HEK293T (cell line): ENCODE data around the gene MGA.

Experiments used
- CTCF ChIA-PET: fragments of 350-600 bp; formaldehyde crosslinking; extraction: SDS; loops from one replicate; lab custom pipeline; 2021; ENCODE audit warnings: antibody characterized with exemption, inconsistent platforms; lab: Yijun Ruan, JAX
- POLR2A ChIA-PET: fragments of 350-600 bp; formaldehyde crosslinking; extraction: SDS; loops from one replicate; lab custom pipeline; 2020; ENCODE audit warnings: antibody characterized with exemption, inconsistent platforms; lab: Yijun Ruan, JAX
- DNase-seq: peaks from one replicate; pipeline ENCODE4 v3.0.0; 2012; ENCODE audit warnings: mixed read lengths; ENCODE audit errors: extremely low spot score
- ARNT ChIP-seq: fragments of 450-650 bp; IDR thresholded peaks from 2 replicates; pipeline ENCODE4 v1.6.1; 2017; ENCODE audit warnings: mild to moderate bottlenecking
- BHLHE40 ChIP-seq: fragments of 450-650 bp; IDR thresholded peaks from 2 replicates; pipeline ENCODE4 v1.6.1; 2016; ENCODE audit warnings: mild to moderate bottlenecking, moderate library complexity, borderline replicate concordance
- CTBP1 ChIP-seq: fragments of 450-650 bp; IDR thresholded peaks from 2 replicates; pipeline ENCODE4 v1.6.1; 2016; ENCODE audit warnings: borderline replicate concordance
- ELF4 ChIP-seq: fragments of 450-650 bp; IDR thresholded peaks from 2 replicates; pipeline ENCODE4 v1.6.1; 2017; ENCODE audit warnings: antibody characterized with exemption
- FOXA1 ChIP-seq: fragments of 450-650 bp; IDR thresholded peaks from 2 replicates; pipeline ENCODE4 v1.6.1; 2016; ENCODE audit warnings: mild to moderate bottlenecking
- FOXK2 ChIP-seq: fragments of 450-650 bp; IDR thresholded peaks from 2 replicates; pipeline ENCODE4 v1.6.1; 2016; ENCODE audit warnings: mild to moderate bottlenecking
- FOXM1 ChIP-seq: fragments of 450-650 bp; IDR thresholded peaks from 2 replicates; pipeline ENCODE4 v1.6.1; 2017; ENCODE audit warnings: mild to moderate bottlenecking, borderline replicate concordance
- HDGF ChIP-seq: fragments of 450-650 bp; IDR thresholded peaks from 2 replicates; pipeline ENCODE4 v1.6.1; 2017; ENCODE audit warnings: antibody characterized with exemption, borderline replicate concordance
- L3MBTL2 ChIP-seq: fragments of 450-650 bp; conservative IDR thresholded peaks from 2 replicates; pipeline ENCODE4 v1.6.1; 2016; ENCODE audit warnings: mild to moderate bottlenecking
- LEF1 ChIP-seq: fragments of 450-650 bp; IDR thresholded peaks from 2 replicates; pipeline ENCODE4 v1.6.1; 2017; ENCODE audit warnings: mild to moderate bottlenecking, borderline replicate concordance
- NFRKB ChIP-seq: fragments of 450-650 bp; IDR thresholded peaks from 2 replicates; pipeline ENCODE4 v1.6.1; 2016; ENCODE audit warnings: mild to moderate bottlenecking, moderate library complexity
- PKNOX1 ChIP-seq: fragments of 450-650 bp; IDR thresholded peaks from 2 replicates; pipeline ENCODE4 v1.6.1; 2016
- SP1 ChIP-seq: fragments of 450-650 bp; IDR thresholded peaks from 2 replicates; pipeline ENCODE4 v1.6.1; 2017
- SUZ12 ChIP-seq: fragments of 450-650 bp; IDR thresholded peaks from 2 replicates; pipeline ENCODE4 v1.6.1; 2016; ENCODE audit warnings: mild to moderate bottlenecking
- TARDBP ChIP-seq: fragments of 450-650 bp; IDR thresholded peaks from 2 replicates; pipeline ENCODE4 v1.6.1; 2016
- ZNF384 ChIP-seq: fragments of 450-650 bp; IDR thresholded peaks from 2 replicates; pipeline ENCODE4 v1.6.1; 2016

The MGA gene

GRCh38 chr15:41629463-41629862 lies 30.7 kb upstream of the MGA start:
- ChIA-PET POLR2A (interaction anchor here (0.8 kb wide), 1 partner anchor 72 kb away, joined by 3 read pairs; no protein-coding TSS in a partner anchor), CTCF (interaction anchor here (0.6 to 1.1 kb wide), 2 partner anchors 26 to 136 kb away, joined by 3 to 5 read pairs; no protein-coding TSS in a partner anchor)
- no peak for DNase-seq
- no peak for TF ChIP-seq TARDBP
- no peak for TF ChIP-seq NFRKB
- no peak for TF ChIP-seq FOXA1
- TF ChIP-seq FOXM1: no peak
- no peak for TF ChIP-seq ELF4
- TF ChIP-seq HDGF: no peak
- TF ChIP-seq ARNT: no peak
- TF ChIP-seq FOXK2: no peak
- no peak for TF ChIP-seq LEF1
- TF ChIP-seq SUZ12: no peak
- TF ChIP-seq BHLHE40: no peak
- no peak for TF ChIP-seq CTBP1
- TF ChIP-seq PKNOX1: no peak
- no peak for TF ChIP-seq ZNF384
- no peak for TF ChIP-seq SP1
- TF ChIP-seq L3MBTL2: no peak

GRCh38 chr15:41629883-41630282 lies 30.3 kb upstream of the MGA start:
- ChIA-PET CTCF (interaction anchor here (0.6 kb wide), 1 partner anchor 137 kb away, joined by 3 read pairs; no protein-coding TSS in a partner anchor), POLR2A (no interaction called here)
- DNase-seq: no peak
- TF ChIP-seq CTBP1 (no peak), ELF4 (no peak), L3MBTL2 (no peak), SP1 (no peak), FOXA1 (no peak), LEF1 (no peak), ZNF384 (no peak), FOXK2 (no peak), SUZ12 (no peak), BHLHE40 (no peak), HDGF (no peak), FOXM1 (no peak), TARDBP (no peak), PKNOX1 (no peak), ARNT (no peak)

- CTCF ChIA-PET: no interaction called here
- POLR2A ChIA-PET: no interaction called here
- TF ChIP-seq L3MBTL2: no peak
- TF ChIP-seq ELF4: no peak
- no peak for TF ChIP-seq PKNOX1
- no peak for TF ChIP-seq HDGF
- TF ChIP-seq FOXA1: no peak
- no peak for DNase-seq
These were observed 29.5 kb upstream of the MGA start for GRCh38 chr15:41630616-41631217.

- POLR2A ChIA-PET: interaction anchor here (1.0 kb wide), 1 partner anchor 11 kb away, joined by 3 read pairs; no protein-coding TSS in a partner anchor
- DNase-seq: no peak
- CTCF ChIA-PET: no interaction called here
- TF ChIP-seq PKNOX1: no peak
- no peak for TF ChIP-seq ARNT
- TF ChIP-seq BHLHE40: no peak
- no peak for TF ChIP-seq LEF1
- TF ChIP-seq NFRKB: no peak
- TF ChIP-seq SP1: no peak
- no peak for TF ChIP-seq HDGF
- TF ChIP-seq ZNF384: no peak
- no peak for TF ChIP-seq SUZ12
- no peak for TF ChIP-seq L3MBTL2
- TF ChIP-seq FOXK2: no peak
- no peak for TF ChIP-seq CTBP1
- no peak for TF ChIP-seq FOXM1
- TF ChIP-seq FOXA1: no peak
- no peak for TF ChIP-seq ELF4
- no peak for TF ChIP-seq TARDBP
These were observed 28.2 kb upstream of the MGA start for GRCh38 chr15:41631880-41632470.

- ChIA-PET POLR2A (interaction anchor here (0.8 kb wide), 1 partner anchor 12 kb away, joined by 3 read pairs; no protein-coding TSS in a partner anchor), CTCF (no interaction called here)
- DNase-seq: no peak
- TF ChIP-seq FOXK2 (no peak), LEF1 (no peak), ELF4 (no peak), BHLHE40 (no peak), TARDBP (no peak), FOXA1 (no peak)
These were observed 26.6 kb upstream of the MGA start for GRCh38 chr15:41633609-41634008.
